Esophagus muscularis mucosa (tissue), 4 donors: ENCODE data around the gene SOX1. TPM values are rescaled to one million over a fixed set of nuclear protein-coding genes. Genes with fewer than 3 reads are reported as not detected.

Experiments
- DNase-seq: peaks from one replicate; pipeline ENCODE4 v3.0.0-alpha.2; 2017; ENCODE audit errors: extremely low spot score
- H3K27ac ChIP-seq, 4 donors: fragments of 200-600 bp; sonication (generic); replicated peaks in 1 of 4; 1 replicate in 3 of 4; 2 replicates in 1 of 4; pipeline ENCODE4 v1.5.1; 2016 to 2019; ENCODE audit warnings: mild to moderate bottlenecking in 1 of 4
- H3K27me3 ChIP-seq, 4 donors: fragments of 200-600 bp; sonication (generic); one replicate each; pipeline versions ENCODE4 v1.5.1 to v1.6.0; 2016 to 2019
- H3K36me3 ChIP-seq, 4 donors: fragments of 200-600 bp; sonication (generic); one replicate each; pipeline ENCODE4 v1.5.1; 2016 to 2019
- H3K4me1 ChIP-seq, 4 donors: fragments of 200-600 bp; sonication (generic); one replicate each; pipeline ENCODE4 v1.5.1; 2016 to 2019
- H3K4me3 ChIP-seq, 4 donors: fragments of 200-600 bp; sonication (generic); 1 replicate in 2 of 4; 2 replicates in 2 of 4; pipeline ENCODE4 v1.5.1; 2016 to 2019; ENCODE audit warnings: mild to moderate bottlenecking in 4 of 4, moderate library complexity in 1 of 4
- H3K9me3 ChIP-seq, 4 donors: fragments of 200-600 bp; sonication (generic); 1 replicate in 3 of 4; 2 replicates in 1 of 4; pipeline ENCODE4 v1.5.1; 2016 to 2019
- EP300 ChIP-seq: sonication (generic); formaldehyde crosslinking; IDR thresholded peaks from one replicate; pipeline ENCODE4 v1.6.1; 2017; ENCODE audit warnings: antibody characterized with exemption
- POLR2A ChIP-seq: fragments of 450-650 bp; IDR thresholded peaks from one replicate; pipeline ENCODE4 v1.6.1; 2017; ENCODE audit warnings: antibody characterized with exemption, moderate library complexity, mild to moderate bottlenecking, low read depth
- POLR2AphosphoS5 ChIP-seq, 2 donors: sonication (generic); formaldehyde crosslinking; IDR thresholded peaks; one replicate each; pipeline ENCODE4 v1.6.1; 2017; ENCODE audit warnings: antibody characterized with exemption in 2 of 2
- WGBS: methylation state at CpG from one replicate; pipeline ENCODE4 v1.1.5; 2018; 5-methylcytosine and 5-hydroxymethylcytosine counted together
- intact Hi-C: fragments of 100-400 bp; cut with DNase I; formaldehyde crosslinking; loops from one replicate; pipeline ENCODE4 v1.15.1; 2023
- small RNA-seq, 3 donors: library from RNA; depleted of rRNA; stranded (forward); fragments of <200 nt; gene quantifications; one replicate each; pipeline ENCODE3, GENCODE V24; 2016
- total RNA-seq, 4 donors: library from RNA; depleted of rRNA; stranded (reverse); fragments of >200 nt; gene quantifications; one replicate each; pipeline versions ENCODE4 v1.1.0 to v1.2.1, GENCODE V29; 2016
- TF ChIP-seq, protein P1 (sequence below), 3 experiments: fragments of 200-600 bp in 2 of 3; fragments of 450-650 bp in 1 of 3; sonication (generic) in 2 of 3; IDR thresholded peaks; one replicate each; pipeline ENCODE4 v1.5.1; 2017 to 2019; ENCODE audit warnings: antibody characterized with exemption in 3 of 3, mild to moderate bottlenecking in 2 of 3, moderate library complexity in 1 of 3

The SOX1 gene
- total RNA-seq, 4 donors from 2014 or later: under 0.01 to 0.17 TPM; not detected in 2

- Histone ChIP-seq H3K27me3 (peaks cover 0 to 52% (median 2%) of the 10 kb centered on the region in 4 donors), H3K9me3 (no peaks in the 10 kb centered on the region), H3K4me3 (no peak overlapping the region), H3K4me1 (no peaks in the 10 kb centered on the region), H3K27ac (no peak overlapping the region), H3K36me3 (no peaks in the 10 kb centered on the region)
- TF ChIP-seq POLR2A (no peak), POLR2AphosphoS5 (IDR thresholded peaks at IDR 0.05) (no peak), EP300 (no peak)
- TF ChIP-seq, protein P1, sequence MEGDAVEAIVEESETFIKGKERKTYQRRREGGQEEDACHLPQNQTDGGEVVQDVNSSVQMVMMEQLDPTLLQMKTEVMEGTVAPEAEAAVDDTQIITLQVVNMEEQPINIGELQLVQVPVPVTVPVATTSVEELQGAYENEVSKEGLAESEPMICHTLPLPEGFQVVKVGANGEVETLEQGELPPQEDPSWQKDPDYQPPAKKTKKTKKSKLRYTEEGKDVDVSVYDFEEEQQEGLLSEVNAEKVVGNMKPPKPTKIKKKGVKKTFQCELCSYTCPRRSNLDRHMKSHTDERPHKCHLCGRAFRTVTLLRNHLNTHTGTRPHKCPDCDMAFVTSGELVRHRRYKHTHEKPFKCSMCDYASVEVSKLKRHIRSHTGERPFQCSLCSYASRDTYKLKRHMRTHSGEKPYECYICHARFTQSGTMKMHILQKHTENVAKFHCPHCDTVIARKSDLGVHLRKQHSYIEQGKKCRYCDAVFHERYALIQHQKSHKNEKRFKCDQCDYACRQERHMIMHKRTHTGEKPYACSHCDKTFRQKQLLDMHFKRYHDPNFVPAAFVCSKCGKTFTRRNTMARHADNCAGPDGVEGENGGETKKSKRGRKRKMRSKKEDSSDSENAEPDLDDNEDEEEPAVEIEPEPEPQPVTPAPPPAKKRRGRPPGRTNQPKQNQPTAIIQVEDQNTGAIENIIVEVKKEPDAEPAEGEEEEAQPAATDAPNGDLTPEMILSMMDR (IDR thresholded peaks at IDR 0.05): no peak
- 70% methylated on average over 18 of the region's 18 CpGs for WGBS
- no peak for DNase-seq
- intact Hi-C loops: no loop called here
Measured at GRCh38 chr13:112117955-112118302, 51.0 kb downstream of the SOX1 start.

GRCh38 chr13:112118451-112119064 lies 51.6 kb downstream of the SOX1 start:
- Histone ChIP-seq H3K36me3 (no peaks in the 10 kb centered on the region), H3K4me3 (no peak overlapping the region), H3K9me3 (no peaks in the 10 kb centered on the region), H3K27ac (no peak overlapping the region), H3K27me3 (peaks cover 0 to 52% (median 1%) of the 10 kb centered on the region in 4 donors), H3K4me1 (no peaks in the 10 kb centered on the region)
- DNase-seq: no peak
- intact Hi-C loops: no loop called here
- 72% methylated on average over 4 of the region's 23 CpGs for WGBS
- TF ChIP-seq POLR2AphosphoS5 (IDR thresholded peaks at IDR 0.05) (no peak), EP300 (no peak), POLR2A (no peak)
- TF ChIP-seq, protein P1 (IDR thresholded peaks at IDR 0.05): no peak

DNA sequence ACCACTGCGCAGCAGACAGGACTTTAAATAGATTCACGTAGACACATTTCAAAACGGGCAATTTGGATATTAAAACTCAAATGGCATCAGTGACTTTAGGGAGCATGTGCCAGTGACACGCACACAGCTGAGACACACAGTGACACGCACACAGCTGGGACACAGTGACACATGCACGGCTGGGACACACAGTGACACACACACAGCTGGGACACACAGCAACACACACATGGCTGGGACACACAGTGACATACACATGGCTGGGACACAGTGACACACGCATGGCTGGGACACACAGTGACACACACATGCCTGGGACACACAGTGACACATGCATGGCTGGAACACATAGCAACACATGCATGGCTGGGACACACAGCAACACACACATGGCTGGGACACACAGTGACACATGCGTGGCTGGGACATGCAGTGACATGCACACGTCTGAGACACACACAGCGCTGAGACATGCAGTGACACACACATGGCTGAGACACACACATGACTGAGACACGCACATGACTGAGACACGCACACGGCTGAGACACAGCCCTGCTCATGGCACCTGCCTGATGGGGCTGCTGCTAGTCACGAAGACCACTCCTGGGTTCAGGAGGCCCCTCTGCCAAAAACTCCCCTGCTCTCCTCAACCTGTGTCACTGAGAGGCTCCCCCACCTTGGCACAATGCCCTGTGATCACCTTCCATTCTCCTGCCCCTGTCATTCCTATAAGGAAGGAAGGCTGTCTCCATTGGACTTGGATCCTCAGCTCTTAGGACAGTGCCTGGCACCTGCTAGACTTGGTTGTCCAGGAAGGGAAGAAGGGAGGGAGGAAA lies 52.5 kb downstream of the SOX1 start:
- 89% methylated on average over 14 of the region's 14 CpGs for WGBS

DNA sequence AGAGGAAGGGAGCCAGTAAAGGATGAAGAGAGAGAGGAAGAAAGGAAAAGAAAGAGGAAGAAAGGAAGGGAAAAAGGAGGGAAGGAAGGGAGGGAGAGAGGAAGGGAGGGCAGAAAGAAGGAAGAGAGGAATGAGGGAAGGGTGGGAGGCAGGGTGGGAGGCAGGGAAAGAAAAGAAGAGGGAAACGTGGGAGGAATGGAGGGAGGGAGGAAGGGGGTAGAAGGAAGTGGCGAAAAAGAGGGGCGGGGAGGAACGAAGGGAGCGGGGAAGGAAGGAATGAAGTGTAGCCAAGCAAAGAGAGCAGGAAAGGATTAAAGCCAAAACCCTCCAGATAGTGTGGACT lies 53.1 kb downstream of the SOX1 start:
- whole genome bisulfite sequencing: 49% methylated on average over 5 of the region's 5 CpGs
- no peaks in the 10 kb centered on the region for H3K9me3 ChIP-seq
- no peak overlapping the region for H3K27ac ChIP-seq
- TF ChIP-seq POLR2AphosphoS5 (IDR thresholded peaks at IDR 0.05) (no peak), POLR2A (no peak), EP300 (no peak)
- TF ChIP-seq, protein P1 (IDR thresholded peaks at IDR 0.05): no peak
- peaks cover 0 to 41% (median 0%) of the 10 kb centered on the region in 4 donors for H3K27me3 ChIP-seq
- H3K36me3 ChIP-seq: no peaks in the 10 kb centered on the region
- intact Hi-C loops: no loop called here
- H3K4me1 ChIP-seq: no peaks in the 10 kb centered on the region
- H3K4me3 ChIP-seq: no peak overlapping the region
- DNase-seq: no peak

More for the DNA sequence above, 52.5 kb downstream of the SOX1 start:
- intact Hi-C loops: no loop called here
- no peak overlapping the region for H3K4me3 ChIP-seq
- H3K9me3 ChIP-seq: no peaks in the 10 kb centered on the region
- H3K27me3 ChIP-seq: peaks cover 0 to 46% (median 0%) of the 10 kb centered on the region in 4 donors
- TF ChIP-seq, protein P1 (IDR thresholded peaks at IDR 0.05): no peak
- TF ChIP-seq EP300: no peak
- no peak for TF ChIP-seq POLR2AphosphoS5 (IDR thresholded peaks at IDR 0.05)
- TF ChIP-seq POLR2A: no peak
- no peak for DNase-seq
- no peaks in the 10 kb centered on the region for H3K4me1 ChIP-seq
- H3K27ac ChIP-seq: no peak overlapping the region
- no peaks in the 10 kb centered on the region for H3K36me3 ChIP-seq

Small RNAs within 50 kb of the gene (small RNA-seq; reads per million reads assigned to genes)
- 0 reads per million in 3 donors for gene RF00287
